ENCODE results near the gene ANKFY1. TPM values are rescaled to one million over a fixed set of nuclear protein-coding genes. Genes with fewer than 3 reads are reported as not detected.
A peak's percentile ranks its signal among the peaks of the same experiment; 100 is the strongest.

Gene ANKFY1
- total RNA-seq, 1 experiment from 2014 or later: 38.6 TPM

- intact Hi-C loops (cut with micrococcal nuclease; ENCODE audit: unreplicated experiment): no loop called here
- H3K36me3 ChIP-seq (ENCODE audit: control insufficient read depth, insufficient read depth, low read length): peaks cover 19% of the 10 kb centered on the region
- DNase-seq (ENCODE audit: low read depth, low spot score) (no peak), ATAC-seq (peak; percentile 69; the same call in 1 of the 2 replicates)
- H3K27ac ChIP-seq (ENCODE audit: low read length): no peak overlapping the region
- in situ Hi-C loops (cut with HindIII; ENCODE audit: low pct_unique_long_range_greater_than_20kb, low sequenced_read_pairs): no loop called here
- TSS peak; percentile 11 for BruUV-seq (replicated peaks)
- TF ChIP-seq SIN3A (IDR thresholded peaks at IDR 0.05; ENCODE audit: borderline replicate concordance, insufficient read depth, low read depth, low read length) (no peak), TCF7L2 (IDR thresholded peaks at IDR 0.05; ENCODE audit: low read depth, low read length) (no peak), CTCF (IDR thresholded peaks at IDR 0.05) (peak; percentile 81), POLR2AphosphoS5 (IDR thresholded peaks at IDR 0.05; ENCODE audit: low read depth, low read length) (no peak), REST (IDR thresholded peaks at IDR 0.05; ENCODE audit: insufficient read depth in 1 of 2, low read depth in 2 of 2, low read length in 1 of 2) (no peak)
- no peaks in the 10 kb centered on the region for H3K4me1 ChIP-seq (ENCODE audit: control insufficient read depth, insufficient read depth, low read length)
- ChIA-PET POLR2A (no interaction called here), CTCF (interaction anchor here (0.5 to 0.7 kb wide), 2 partner anchors 54 to 109 kb away, joined by 3 to 8 read pairs; no protein-coding TSS in a partner anchor)
- no peaks in the 10 kb centered on the region for H3K27me3 ChIP-seq (ENCODE audit: control insufficient read depth, insufficient read depth, low read length)
- H3K4me3 ChIP-seq (ENCODE audit: low read depth in 2 of 2, low read length in 2 of 2): no peak overlapping the region
- no peaks in the 10 kb centered on the region for H3K9me3 ChIP-seq (ENCODE audit: control insufficient read depth, insufficient read depth, low read depth, low read length)
These were observed 40.7 kb upstream of the ANKFY1 start for GRCh38 chr17:4304417-4305027.

- Histone ChIP-seq H3K4me1 (ENCODE audit: control insufficient read depth, insufficient read depth, low read length) (no peaks in the 10 kb centered on the region), H3K27me3 (ENCODE audit: control insufficient read depth, insufficient read depth, low read length) (no peaks in the 10 kb centered on the region), H3K27ac (ENCODE audit: low read length) (no peak overlapping the region), H3K9me3 (ENCODE audit: control insufficient read depth, insufficient read depth, low read depth, low read length) (no peaks in the 10 kb centered on the region), H3K4me3 (ENCODE audit: low read depth in 2 of 2, low read length in 2 of 2) (no peak overlapping the region), H3K36me3 (ENCODE audit: control insufficient read depth, insufficient read depth, low read length) (peaks cover 14% of the 10 kb centered on the region)
- TSS peak; percentile 39 for BruUV-seq (replicated peaks)
- TF ChIP-seq REST (IDR thresholded peaks at IDR 0.05; ENCODE audit: insufficient read depth in 1 of 2, low read depth in 2 of 2, low read length in 1 of 2) (no peak), SIN3A (IDR thresholded peaks at IDR 0.05; ENCODE audit: borderline replicate concordance, insufficient read depth, low read depth, low read length) (no peak), TCF7L2 (IDR thresholded peaks at IDR 0.05; ENCODE audit: low read depth, low read length) (no peak), CTCF (IDR thresholded peaks at IDR 0.05) (no peak), POLR2AphosphoS5 (IDR thresholded peaks at IDR 0.05; ENCODE audit: low read depth, low read length) (no peak)
- intact Hi-C loops (cut with micrococcal nuclease; ENCODE audit: unreplicated experiment) (no loop called here), in situ Hi-C loops (cut with HindIII; ENCODE audit: low pct_unique_long_range_greater_than_20kb, low sequenced_read_pairs) (no loop called here)
- DNase-seq (ENCODE audit: low read depth, low spot score) (no peak), ATAC-seq (no peak)
- CTCF ChIA-PET: no interaction called here
- POLR2A ChIA-PET: no interaction called here
These were observed 37.3 kb upstream of the ANKFY1 start for GRCh38 chr17:4301066-4301465.

Data from Panc1 (cell line).